IMR-90 (cell line): ENCODE results near the gene XDH.
A peak's percentile ranks its signal among the peaks of the same experiment; 100 is the strongest.

ENCODE experiments used
- BHLHE40 ChIP-seq: fragments of 150-350 bp; IDR thresholded peaks from 2 replicates; pipeline ENCODE4 v1.6.1; 2016; ENCODE audit warnings: mild to moderate bottlenecking, low read depth, low read length
- CHD1 ChIP-seq: IDR thresholded peaks from 2 replicates; pipeline ENCODE4 v1.6.1; 2012; ENCODE audit warnings: low read depth, low read length, improper control_type of control experiment
- FOS ChIP-seq: fragments of 150-350 bp; IDR thresholded peaks from 2 replicates; pipeline ENCODE4 v1.6.1; 2016; ENCODE audit warnings: low read depth, low read length
- MAFK ChIP-seq: IDR thresholded peaks from 2 replicates; pipeline ENCODE4 v1.6.1; 2012; ENCODE audit warnings: low read depth, low read length, improper control_type of control experiment
- MXI1 ChIP-seq: IDR thresholded peaks from 2 replicates; pipeline ENCODE4 v1.6.1; 2012; ENCODE audit warnings: low read depth, mild to moderate bottlenecking, low read length, moderate library complexity, borderline replicate concordance
- NFE2L2 ChIP-seq: fragments of 150-350 bp; IDR thresholded peaks from 2 replicates; pipeline ENCODE4 v1.6.1; 2016; ENCODE audit warnings: low read depth, mild to moderate bottlenecking, low read length
- POLR2A ChIP-seq: IDR thresholded peaks from 2 replicates; pipeline ENCODE4 v1.6.1; 2012; ENCODE audit warnings: mild to moderate bottlenecking, low read depth, low read length
- RAD21 ChIP-seq: IDR thresholded peaks from 2 replicates; pipeline ENCODE4 v1.6.1; 2012; ENCODE audit warnings: low read length, improper control_type of control experiment
- RCOR1 ChIP-seq: IDR thresholded peaks from 2 replicates; pipeline ENCODE4 v1.6.1; 2012; ENCODE audit warnings: mild to moderate bottlenecking, low read length, improper control_type of control experiment; ENCODE audit not compliant: insufficient replicate concordance
- RFX5 ChIP-seq: IDR thresholded peaks from 2 replicates; pipeline ENCODE4 v1.8.0; 2012; ENCODE audit warnings: low read depth, mild to moderate bottlenecking, low read length, moderate library complexity
- SMC3 ChIP-seq: fragments of 150-350 bp; IDR thresholded peaks from 2 replicates; pipeline ENCODE4 v1.6.1; 2016; ENCODE audit warnings: low read depth, mild to moderate bottlenecking, antibody characterized with exemption, low read length, moderate library complexity
- USF2 ChIP-seq: fragments of 150-350 bp; IDR thresholded peaks from 2 replicates; pipeline ENCODE4 v1.6.1; 2017; ENCODE audit warnings: mild to moderate bottlenecking, antibody characterized with exemption, low read length, low read depth
- TF ChIP-seq, protein P1 (sequence below): conservative IDR thresholded peaks from 2 replicates; pipeline ENCODE4 v1.5.1; 2012; ENCODE audit warnings: mild to moderate bottlenecking, low read depth, low read length, improper control_type of control experiment

GRCh38 chr2:31401580-31401979, 13.0 kb downstream of the XDH start:
- TF ChIP-seq POLR2A (no peak), SMC3 (no peak), NFE2L2 (peak; percentile 52; the same call in 1 of the 2 replicates), MXI1 (no peak), USF2 (peak; percentile 6; the same call in 1 of the 2 replicates), RFX5 (no peak), RCOR1 (no peak), CHD1 (no peak), BHLHE40 (no peak), RAD21 (0 out of 2 replicates have a peak, but pooled peaks have one; percentile 10), MAFK (no peak), FOS (no peak)
- TF ChIP-seq, protein P1, sequence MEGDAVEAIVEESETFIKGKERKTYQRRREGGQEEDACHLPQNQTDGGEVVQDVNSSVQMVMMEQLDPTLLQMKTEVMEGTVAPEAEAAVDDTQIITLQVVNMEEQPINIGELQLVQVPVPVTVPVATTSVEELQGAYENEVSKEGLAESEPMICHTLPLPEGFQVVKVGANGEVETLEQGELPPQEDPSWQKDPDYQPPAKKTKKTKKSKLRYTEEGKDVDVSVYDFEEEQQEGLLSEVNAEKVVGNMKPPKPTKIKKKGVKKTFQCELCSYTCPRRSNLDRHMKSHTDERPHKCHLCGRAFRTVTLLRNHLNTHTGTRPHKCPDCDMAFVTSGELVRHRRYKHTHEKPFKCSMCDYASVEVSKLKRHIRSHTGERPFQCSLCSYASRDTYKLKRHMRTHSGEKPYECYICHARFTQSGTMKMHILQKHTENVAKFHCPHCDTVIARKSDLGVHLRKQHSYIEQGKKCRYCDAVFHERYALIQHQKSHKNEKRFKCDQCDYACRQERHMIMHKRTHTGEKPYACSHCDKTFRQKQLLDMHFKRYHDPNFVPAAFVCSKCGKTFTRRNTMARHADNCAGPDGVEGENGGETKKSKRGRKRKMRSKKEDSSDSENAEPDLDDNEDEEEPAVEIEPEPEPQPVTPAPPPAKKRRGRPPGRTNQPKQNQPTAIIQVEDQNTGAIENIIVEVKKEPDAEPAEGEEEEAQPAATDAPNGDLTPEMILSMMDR, result no peak
